Measurements from ENCODE around the gene ERI2.

ERI2 gene, protein sequence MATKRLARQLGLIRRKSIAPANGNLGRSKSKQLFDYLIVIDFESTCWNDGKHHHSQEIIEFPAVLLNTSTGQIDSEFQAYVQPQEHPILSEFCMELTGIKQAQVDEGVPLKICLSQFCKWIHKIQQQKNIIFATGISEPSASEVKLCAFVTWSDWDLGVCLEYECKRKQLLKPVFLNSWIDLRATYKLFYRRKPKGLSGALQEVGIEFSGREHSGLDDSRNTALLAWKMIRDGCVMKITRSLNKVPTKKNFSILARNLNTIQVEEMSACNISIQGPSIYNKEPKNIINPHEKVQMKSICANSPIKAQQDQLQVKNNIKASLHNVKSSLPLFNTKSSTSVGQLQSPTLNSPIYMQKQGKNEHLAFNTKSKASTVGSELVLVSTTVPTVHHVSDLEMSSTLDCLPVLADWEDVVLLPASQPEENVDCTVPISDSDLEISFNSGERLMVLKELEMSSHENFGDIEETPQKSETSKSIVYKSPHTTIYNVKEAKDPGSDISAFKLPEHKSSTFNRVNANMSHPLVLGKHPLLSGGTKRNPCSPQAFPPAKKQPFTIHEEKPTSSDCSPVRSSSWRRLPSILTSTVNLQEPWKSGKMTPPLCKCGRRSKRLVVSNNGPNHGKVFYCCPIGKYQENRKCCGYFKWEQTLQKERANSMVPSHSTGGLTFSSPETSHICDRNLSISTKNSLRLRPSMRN

DNA sequence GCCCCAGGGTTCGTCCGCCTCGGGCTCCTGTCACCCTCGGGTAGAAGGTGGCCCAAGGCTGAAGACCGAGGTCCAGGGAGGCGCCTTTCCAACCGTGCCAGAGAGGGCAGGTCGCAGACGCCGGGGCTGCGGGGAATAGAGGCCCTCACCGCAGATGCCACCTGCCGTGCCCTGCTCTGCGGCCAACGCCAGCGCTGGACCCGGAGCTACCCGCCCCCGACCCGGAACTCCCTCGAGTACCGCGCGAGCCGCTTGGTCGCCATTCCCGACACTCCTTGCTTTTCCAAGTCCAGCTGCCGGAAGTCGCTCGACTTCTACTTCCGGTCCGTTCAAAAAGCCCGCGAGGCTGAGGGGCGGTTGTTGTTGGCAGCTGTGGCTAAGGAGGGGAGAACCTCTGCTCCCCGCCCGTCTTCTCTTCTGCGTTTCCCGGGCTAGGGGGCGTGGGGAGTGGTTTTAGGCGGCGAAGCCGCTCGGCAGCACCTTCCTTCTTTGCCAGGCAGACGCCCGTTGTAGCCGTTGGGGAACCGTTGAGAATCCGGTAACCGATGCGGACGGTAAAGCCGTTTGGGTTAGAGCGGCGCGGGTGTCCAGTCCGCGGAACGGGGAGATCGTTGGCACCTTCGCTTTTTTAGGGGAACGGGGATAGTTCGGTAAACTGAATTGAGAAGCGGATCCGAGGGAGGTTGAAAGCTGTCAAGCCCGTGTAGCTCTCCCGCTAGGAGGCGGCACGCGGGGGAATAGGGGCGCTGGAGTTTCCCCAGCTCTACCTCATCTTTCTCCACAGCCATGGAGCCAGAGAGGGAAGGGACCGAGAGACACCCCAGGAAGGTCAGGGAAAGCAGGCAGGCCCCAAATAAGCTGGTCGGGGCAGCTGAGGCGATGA, at the start of gene ERI2, which contains the start of gene REXO5:
ERI2 (minus strand) TSS at position 305 of the 883 bp plus-strand sequence; CDS start at position 263, 42 bp downstream.
REXO5 (plus strand) TSS at position 360 of the 883 bp plus-strand sequence; CDS start at position 787, 427 bp downstream.
- DNase-seq = peak in 55 of 56 donors; percentile 22 to 94 (median 80)

DNA sequence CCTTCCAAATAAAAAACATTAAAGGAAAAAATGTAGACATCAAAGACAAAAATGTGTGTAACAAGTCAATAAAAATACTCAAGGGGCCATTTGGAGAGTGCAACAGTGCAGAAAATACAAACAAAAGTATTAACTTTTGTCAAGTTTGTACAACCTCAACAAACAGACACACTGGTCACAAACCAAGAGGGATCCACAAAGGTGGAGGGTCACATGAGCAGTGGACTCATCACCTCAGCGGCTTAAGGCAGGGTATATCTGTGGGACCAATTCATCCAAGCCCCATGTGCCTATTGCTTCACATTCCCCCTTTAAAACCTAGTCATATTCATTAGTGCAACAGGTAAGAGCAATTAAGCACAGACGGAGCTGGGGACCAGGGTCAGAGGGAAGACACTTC, 48.7 kb upstream of the ERI2 start:
- no peak for DNase-seq

DNA sequence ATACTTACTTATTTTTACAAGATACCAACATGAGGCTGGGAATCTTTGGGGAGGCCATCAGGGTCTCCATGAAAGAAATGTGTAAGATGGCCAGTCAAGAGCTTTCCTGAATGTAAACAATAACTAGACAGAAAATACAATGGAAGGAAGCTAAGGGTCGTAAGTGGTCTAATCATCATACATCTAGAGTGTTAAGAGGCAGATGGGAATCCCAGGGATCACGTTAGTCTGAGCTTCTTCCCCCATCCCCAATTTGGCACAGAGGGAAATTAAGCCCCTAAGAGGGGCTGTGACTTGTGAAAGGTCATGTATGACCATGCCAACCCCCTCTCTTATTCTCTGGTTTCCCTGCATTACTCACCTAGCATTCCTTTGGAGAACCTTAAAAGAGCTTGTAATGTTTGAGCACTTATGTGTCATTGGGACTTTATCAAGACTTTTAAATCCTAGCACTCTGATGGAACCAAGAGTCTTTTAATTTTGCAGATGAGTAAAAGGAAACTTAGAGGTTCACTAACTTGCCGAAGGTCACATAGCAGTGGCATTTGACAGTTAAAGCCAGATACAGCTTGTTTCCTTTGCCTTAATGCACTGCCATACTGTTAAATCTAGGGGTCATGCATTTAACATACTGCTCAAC, 47.8 kb upstream of the ERI2 start:
- DNase-seq = no peak

DNA sequence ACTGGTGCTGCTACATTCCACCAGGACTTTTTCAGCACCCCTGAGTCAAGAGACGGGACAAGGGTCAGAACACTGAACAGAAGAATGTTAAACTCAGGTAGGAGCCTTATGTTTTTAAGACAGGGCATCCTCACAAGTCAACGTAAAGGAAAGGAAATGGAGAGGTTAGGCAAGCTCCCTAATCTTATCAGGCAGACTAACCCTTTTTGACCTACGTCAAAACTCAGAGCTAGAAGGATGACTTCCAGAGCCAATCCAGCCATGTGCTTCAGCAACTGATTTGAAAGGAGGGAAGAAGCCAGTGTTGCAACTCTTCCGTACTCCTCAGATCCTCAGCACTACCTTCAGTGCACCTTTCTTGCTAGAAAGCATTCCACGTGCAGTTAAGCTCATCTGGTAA, 46.9 kb upstream of the ERI2 start:
- no peak for DNase-seq

DNA sequence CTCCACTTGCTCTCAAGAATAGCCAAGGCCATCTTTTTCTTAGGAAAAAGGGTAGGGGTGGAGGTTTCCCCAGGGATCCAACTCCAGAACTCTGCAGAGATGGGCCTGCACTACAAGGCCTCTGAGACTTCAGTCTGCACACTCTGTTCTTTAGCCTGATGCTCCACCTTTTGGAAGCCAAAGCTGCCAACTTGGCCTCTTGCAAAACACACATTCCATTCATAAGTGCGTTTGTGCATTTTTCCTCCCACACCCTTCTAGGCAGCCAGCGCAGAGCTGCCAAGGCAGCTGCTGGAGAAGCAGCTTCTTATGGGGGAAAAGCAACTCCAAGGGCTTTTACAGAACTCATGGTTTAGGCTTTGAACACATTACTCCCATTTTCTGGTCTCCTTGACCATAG, 45.3 kb upstream of the ERI2 start:
- peak in 25 of 56 donors; percentile 3 to 58 (median 15) for DNase-seq

DNA sequence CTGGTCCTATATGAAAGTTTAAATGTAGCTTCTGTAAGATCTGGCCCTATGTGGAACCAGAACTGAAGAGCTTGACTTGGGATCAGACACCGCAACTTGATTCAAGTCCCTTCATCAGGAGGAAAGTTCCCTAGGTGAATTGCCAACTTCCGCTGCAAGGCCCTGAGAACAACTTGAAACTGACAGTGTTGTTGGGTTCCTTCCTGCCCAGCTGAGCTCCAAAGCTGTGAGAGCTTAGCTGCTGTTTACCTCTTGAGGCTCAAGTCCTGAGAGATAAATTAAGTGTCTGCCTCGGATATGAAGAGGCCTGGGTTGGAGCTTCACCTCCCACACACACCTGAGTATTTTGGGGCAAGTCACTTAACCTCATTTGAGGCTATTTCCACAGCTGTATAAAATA, 44.7 kb upstream of the ERI2 start:
- DNase-seq = no peak

DNA sequence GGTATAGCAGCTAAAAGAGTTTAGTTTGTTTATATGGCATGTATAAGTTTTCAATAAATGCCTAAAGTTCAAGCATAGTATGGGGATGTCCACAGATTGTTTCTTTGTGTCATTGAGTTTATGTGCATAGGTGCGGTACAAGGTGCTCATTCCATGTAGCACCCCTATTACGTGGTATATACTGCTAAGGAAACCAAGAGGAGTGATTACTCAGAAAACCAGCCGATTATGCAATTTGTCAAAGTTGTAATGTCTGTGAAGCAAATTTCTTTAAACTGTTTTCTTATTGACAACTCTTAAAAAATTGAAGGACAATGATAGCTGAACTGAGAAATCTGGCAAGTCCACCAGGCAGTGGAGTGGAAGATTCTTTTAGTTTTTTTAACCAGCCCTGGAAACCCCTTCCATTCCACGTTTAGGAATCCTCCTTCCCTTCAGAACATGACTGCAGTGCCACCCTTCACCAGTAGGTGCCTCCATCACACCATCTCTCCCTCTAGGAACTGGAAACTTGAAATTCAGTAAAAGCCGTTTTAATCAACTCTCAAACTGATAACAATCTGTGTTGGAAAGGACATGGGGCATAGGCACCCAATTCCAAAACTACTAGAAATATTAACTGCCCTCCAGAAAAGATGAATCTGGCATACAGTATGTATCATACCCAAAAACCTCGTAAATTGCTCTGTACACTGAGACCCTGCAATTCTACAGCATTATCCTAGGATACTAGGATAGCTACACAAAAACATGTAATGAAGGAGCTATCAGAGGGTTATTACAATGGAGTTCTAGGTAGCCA, 43.5 kb upstream of the ERI2 start:
- DNase-seq = peak in 47 of 56 donors; percentile 1 to 86 (median 35)

DNA sequence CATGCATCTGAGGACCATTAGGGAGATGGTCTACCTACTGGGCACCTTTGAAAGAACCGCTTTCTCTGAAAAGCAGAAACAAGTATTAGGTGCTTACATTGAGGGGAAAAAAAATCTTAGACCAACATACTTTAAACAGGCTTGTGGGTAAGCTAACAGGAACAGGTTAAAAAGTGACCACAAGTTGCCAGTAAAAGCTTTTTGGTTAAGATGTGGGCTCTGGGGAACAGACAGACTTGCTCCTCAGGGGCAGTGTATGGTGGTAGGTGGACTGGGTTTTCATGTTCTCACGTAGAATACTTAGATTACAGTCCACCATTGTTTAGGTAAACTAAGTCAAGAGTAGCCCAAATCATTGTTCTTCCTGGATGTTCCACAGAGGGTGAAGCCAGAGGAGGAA, 41.3 kb upstream of the ERI2 start:
- DNase-seq = no peak

DNA sequence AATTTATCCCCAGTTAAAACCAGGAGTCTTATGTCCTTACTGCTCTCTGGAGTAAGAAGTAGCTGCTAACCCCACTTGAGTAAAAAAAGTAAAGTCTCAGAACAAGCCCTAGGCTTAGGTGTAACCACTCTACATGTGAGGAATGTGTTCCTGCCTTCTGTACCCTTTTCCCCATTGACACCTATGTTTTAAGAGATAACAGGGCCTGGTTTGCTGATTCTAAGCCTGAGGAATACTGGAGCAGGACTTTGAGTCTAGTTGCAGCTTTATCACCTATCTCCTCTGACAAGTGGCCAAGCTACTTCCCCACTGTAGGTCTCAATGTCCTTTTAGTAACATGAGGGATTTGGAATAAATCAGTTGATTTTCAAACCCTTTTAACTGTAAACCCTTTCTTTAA, 40.3 kb upstream of the ERI2 start:
- no peak for DNase-seq

DNA sequence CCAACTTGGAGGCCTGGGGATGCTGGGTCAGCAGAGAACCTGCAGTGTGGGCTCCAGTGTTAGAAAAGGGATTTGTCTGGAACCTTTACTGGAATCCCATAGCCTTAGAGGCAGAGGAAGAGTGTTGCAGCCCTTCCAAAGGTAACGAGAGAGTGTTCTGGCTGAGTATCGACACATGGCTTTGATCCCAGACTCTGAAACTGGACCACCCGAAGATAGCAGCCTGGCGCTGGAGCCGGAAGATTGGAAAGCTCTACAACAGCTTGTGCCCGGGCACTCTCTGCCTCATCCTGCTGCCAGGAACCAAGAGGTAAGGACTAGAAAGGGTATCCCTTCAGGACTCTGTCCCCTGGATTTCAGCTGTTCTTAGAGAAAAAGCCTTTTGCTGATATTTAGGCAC, 39.8 kb upstream of the ERI2 start:
- DNase-seq = no peak

DNA sequence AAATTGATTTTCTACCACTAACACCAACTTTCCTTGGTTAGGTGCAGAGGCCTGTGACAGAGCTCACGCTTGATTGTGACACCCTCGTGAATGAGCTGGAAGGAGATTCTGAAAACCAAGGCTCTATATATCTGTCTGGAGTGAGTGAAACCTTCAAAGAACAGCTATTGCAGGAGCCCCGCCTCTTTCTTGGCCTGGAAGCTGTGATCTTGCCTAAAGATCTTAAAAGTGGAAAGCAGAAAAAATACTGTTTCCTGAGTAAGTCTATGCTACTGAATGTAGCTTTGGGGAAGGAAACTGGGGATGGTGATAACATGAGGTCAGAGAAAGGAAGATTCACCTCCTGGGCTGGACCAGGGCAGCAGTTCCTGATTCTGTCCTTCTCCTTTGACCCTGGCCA, 38.3 kb upstream of the ERI2 start:
- no peak for DNase-seq

DNA sequence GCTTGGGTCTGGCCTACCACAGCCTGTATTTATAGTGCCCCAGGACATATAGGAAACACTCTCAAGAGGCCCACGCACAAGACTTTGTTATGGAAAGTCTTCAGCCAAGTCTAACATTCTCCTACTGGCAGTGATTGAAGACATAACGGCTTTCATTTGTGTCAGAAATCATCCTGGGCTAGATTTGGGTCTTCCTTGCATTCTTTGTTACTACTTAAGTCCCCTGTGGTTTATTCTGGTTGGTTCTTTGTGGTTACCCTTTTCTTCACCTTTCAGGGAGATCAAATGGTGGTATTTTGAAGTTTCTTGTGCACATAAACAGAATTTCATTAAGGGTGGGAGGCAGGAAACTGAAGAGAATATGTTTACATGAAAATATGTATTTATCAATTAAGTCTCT, 37.8 kb upstream of the ERI2 start:
- no peak for DNase-seq

DNA sequence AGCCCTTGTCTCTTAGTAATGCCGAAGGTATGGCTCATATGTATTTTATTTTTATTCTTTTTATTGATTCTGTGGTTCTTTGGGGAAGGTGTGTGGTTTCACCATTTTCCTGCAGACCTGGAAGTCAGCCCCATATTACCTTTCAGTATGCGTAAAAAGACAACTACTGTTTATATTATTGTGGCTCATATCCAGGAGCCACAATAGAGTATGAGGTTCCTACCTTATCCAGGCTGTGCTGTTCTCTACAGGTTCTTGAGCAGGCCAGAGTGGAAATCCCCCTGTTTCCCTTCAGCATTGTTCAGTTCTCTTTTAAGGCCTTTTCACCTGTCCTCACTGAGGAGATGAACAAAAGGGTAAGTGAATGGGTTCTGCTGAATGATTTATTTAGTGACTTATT, 33.2 kb upstream of the ERI2 start:
- DNase-seq = no peak

DNA sequence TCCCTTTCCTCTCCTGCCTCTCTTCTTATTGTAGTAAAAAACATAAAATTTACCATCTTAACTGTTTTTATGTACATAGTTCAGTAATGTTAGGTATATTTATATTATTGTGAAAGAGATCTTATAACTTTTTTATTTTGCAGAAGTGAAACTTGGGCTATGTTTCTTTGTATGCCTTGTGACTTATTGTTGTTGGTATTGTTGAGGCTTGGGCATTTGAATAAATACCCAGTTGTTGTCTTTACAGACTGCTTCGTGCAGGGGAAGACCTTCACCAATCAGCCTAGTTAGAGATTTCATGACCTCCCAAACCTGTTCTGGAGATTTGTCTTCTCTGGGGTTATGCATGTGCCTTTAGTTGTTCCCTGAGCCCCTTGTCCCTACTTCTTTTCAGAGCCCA, 32.0 kb upstream of the ERI2 start:
- DNase-seq = no peak

DNA sequence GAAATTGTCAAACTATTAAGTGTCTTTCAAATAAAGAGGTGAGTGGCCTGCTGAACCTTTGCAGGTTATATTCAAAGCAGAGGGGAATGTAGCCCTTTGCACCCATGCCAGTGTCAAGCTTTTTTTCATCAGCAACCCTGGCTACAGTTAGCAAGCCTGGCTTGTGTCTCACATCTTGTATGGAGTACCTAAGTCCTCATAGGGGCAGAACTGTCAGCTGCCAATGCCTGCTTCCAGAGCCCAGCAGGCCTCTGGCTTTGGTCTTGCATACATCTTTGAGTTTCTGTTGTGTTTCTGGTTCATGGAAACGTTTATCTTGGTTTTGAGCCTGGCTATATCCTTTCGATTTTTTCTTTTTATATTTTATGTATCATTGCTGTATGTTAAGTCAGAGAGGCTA, 26.8 kb upstream of the ERI2 start:
- DNase-seq = no peak

DNA sequence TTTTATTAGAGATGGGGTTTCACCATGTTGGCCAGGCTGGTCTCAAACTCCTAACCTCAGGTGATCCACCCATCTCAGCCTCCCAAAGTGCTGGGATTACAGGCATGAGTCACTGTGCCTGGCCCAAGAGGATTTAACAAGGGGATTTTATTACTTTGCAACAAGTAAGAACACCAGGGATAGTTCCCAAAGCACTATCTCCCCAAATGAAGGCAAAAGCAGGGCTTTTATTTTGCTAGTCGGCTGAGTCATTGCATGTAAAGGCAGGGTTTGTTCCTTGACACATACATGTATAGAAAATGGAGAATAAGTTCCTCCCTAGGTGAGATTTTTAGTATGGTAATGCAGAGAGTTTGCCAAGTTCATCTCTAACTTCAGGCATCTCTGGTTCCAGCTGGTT, 24.1 kb upstream of the ERI2 start:
- DNase-seq = no peak

DNA sequence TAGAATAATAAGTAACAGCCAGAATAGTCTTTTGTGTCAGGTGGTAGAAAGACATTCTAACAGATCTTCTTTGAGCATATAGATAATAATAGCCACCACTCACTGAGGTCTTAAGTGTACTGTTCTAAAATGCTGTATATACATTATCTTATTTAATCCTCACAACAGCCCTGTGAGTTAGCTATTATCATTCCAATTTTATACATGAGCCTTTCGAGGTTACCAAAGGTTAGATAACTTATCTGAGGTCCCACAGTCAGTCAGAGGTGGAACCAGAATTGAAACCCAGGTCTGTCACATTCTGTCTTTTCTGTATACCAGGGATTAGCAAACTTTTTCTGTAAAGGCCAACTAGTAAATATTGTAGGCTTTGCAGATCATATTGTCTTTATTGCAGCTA, 23.3 kb upstream of the ERI2 start:
- no peak for DNase-seq

DNA sequence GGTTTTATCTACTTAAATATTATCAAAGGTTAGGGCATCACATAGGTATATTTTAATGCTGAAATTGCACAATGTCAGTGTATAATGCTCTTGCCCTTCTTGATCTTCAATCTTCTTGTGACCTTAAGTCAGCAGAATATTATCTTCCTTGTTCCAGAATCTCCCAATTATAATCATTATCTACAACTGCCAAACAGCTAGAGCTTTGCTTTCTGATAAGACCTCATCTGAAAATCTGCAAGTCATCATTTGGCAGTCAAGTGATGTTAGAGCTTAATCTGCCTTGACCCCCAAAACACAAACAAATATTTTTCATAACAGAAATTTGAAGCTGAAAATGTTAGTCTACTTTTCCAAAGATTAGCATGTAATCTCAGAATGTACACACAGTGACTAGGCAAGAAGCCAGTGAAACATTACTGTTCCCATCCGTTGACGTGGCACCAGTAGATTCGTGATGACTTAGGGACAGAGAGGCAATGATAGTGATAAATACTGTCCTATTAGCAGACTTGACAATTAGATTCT, 19.8 kb upstream of the ERI2 start:
- DNase-seq = no peak

DNA sequence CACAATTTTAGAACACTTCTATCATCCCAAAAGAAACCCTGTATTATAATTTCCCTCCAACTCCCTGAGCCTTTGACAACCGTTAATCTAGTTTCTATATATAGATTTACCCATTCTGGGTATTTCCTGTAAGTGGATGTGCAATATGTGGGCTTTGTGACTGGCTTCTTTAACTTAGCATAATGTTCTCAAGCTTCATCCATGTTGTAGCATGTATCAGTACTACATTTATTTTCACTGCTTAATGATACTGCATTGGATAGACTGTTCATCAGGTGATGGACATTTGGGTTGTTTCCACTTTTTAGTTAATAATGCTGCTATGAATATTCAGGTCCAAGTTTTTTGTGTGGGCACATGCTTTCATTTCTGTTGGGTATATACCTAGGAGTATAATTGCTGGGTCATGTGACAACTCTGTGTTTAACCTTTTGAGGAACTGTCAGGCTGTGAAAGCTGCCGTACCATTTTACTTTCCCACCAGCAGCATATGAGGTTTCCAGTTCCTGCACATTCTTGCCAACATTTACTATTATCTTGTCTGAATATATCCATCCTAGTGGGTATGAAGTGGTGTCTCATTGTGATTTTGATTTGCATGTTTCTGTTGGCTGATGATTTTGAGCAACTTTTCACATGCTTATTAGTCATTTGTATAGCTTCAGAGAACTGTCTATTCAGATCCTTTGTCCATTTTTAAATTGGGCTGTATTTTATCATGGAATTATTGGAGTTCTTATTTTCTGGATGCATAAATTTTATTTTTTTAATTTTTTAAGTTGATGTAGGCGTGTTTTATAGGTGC, 16.5 kb upstream of the ERI2 start:
- no peak for DNase-seq
